HG03064 (cell line): Measurements from ENCODE around the gene CFHR4.
A peak's percentile ranks its signal among the peaks of the same experiment; 100 is the strongest.
"Not testable (repeated sequence)": the region's sequence is repeated elsewhere in the genome, so short reads cannot be mapped to it uniquely, and the experiment has no call there.

Source experiments
- ATAC-seq: cut with Tn5 transposase; IDR thresholded peaks from one replicate; pipeline ENCODE4 v1.9.1; 2021; ENCODE audit warnings: low read depth; ENCODE audit not compliant: unreplicated experiment

CFHR4 gene

GRCh38 chr1:196933531-196934189 lies 45.8 kb downstream of the CFHR4 start:
- no peak for ATAC-seq

- ATAC-seq: not testable (repeated sequence)
These were observed 53.6 kb downstream of the CFHR4 start for GRCh38 chr1:196941474-196941873.

GRCh38 chr1:196943568-196943967 lies 55.7 kb downstream of the CFHR4 start, which contains the start of gene CFHR2:
Gene CFHR2 (plus strand): TSS chr1:196943738. CDS start chr1:196943881, 143 bp downstream.
- ATAC-seq: not testable (repeated sequence)

- peak; percentile 90 for ATAC-seq
These were observed 64.0 kb downstream of the CFHR4 start for GRCh38 chr1:196951711-196952394.

- no peak for ATAC-seq
These were observed 66.9 kb downstream of the CFHR4 start for GRCh38 chr1:196954778-196955177.

- ATAC-seq: no peak
These were observed 68.1 kb downstream of the CFHR4 start for GRCh38 chr1:196955926-196956325.

GRCh38 chr1:196960854-196961253 lies 73.0 kb downstream of the CFHR4 start:
- ATAC-seq: no peak
